Prostate gland (tissue), 2 donors: ENCODE measurements around the gene PARP1.

ENCODE experiments used
- CTCF ChIP-seq, 4 experiments: fragments of 200-600 bp in 2 of 4; fragments of 450-650 bp in 2 of 4; sonication (generic) in 2 of 4; IDR thresholded peaks; 1 replicate in 3 of 4; 2 replicates in 1 of 4; pipeline ENCODE4 v1.5.1; 2016 to 2019; ENCODE audit warnings: antibody characterized with exemption in 4 of 4, mild to moderate bottlenecking in 2 of 4, moderate library complexity in 2 of 4
- POLR2AphosphoS5 ChIP-seq: sonication (generic); formaldehyde crosslinking; IDR thresholded peaks from one replicate; pipeline ENCODE4 v1.6.1; 2017; ENCODE audit warnings: antibody characterized with exemption

DNA sequence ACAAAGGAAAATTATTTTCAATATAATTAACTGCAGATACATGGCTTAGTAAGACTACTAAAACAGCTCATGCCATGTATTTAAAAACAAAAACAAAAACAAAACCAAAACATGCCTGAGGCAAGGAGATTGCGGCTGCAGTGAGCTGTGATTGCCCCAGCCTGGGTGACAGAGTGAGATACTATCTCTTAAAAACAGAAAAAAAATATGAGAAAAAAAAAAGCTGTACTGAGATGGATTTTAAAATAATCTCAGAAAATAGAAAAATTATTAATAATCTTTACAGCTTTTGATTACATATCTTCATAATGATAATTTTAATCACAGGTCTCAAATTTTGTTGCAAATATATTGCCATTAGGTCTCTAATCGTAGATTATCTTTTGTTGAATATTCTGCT, 74.9 kb downstream of the PARP1 start:
- TF ChIP-seq POLR2AphosphoS5 = no peak
- no peak for TF ChIP-seq CTCF (IDR thresholded peaks at IDR 0.05)
